ENCODE data around the gene TLE5. TPM values are rescaled to one million over a fixed set of nuclear protein-coding genes. Genes with fewer than 3 reads are reported as not detected.

The TLE5 gene
- polyA plus RNA-seq, 3 donors: 27.5 to 309 (median 34.4) TPM

DNA sequence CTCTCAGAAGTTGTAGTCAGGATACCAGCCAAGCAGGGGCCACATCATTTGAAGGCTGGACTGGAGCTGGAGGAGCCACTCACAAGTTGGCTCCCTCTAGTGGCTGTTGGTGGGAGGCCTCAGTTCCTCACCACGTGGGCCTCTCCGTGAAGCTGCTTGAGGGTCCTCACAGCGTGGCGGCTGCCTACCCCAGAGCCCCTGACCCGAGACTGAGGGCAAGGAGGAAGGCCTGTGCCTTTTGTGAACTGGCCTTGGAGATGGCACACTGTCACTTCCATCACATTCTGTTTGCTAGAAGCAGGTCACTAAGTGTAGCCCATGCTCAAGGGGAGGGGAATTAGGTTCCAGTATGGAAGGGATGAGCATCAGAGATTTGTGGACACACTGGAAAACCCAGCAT lies 46.5 kb upstream of the TLE5 start:
- Histone ChIP-seq H3K79me2 (ENCODE audit: insufficient read depth, low read length) (no peaks in the 10 kb centered on the region), H2AFZ (ENCODE audit: insufficient read depth, low read depth, low read length, poor library complexity, severe bottlenecking) (no peak overlapping the region), H3K9me3 (replicated peaks in 1 of 2; ENCODE audit: control insufficient read depth in 1 of 2, insufficient read depth in 1 of 2, low read length in 2 of 2) (no peaks in the 10 kb centered on the region), H3K9ac (ENCODE audit: insufficient read depth, low read length, poor library complexity, severe bottlenecking) (no peak overlapping the region), H3K27ac (ENCODE audit: low read depth in 1 of 2, low read length in 2 of 2) (no peak overlapping the region), H3K27me3 (ENCODE audit: control insufficient read depth in 2 of 2, insufficient read depth in 2 of 2, low read length in 2 of 2) (no peaks in the 10 kb centered on the region), H4K20me1 (ENCODE audit: insufficient read depth, low read length) (peaks cover 22% of the 10 kb centered on the region), H3K36me3 (replicated peaks in 1 of 2; ENCODE audit: control insufficient read depth in 1 of 2, insufficient read depth in 2 of 2, low read length in 2 of 2) (no peaks in the 10 kb centered on the region), H3K4me1 (ENCODE audit: control insufficient read depth in 1 of 2, insufficient read depth in 2 of 2, low read length in 2 of 2) (peaks cover 6 to 7% of the 10 kb centered on the region in 2 donors), H3K4me2 (replicated peaks; ENCODE audit: extremely low read depth, low read length, poor library complexity, severe bottlenecking) (no peak overlapping the region), H3K4me3 (replicated peaks in 1 of 3; ENCODE audit: low read depth in 2 of 3, low read length in 3 of 3) (no peak overlapping the region)
- no peaks in the 10 kb centered on the region for H3K36me3 Mint-ChIP-seq
- H3K4me3 Mint-ChIP-seq: no peak overlapping the region
- WGBS (ENCODE audit: insufficient coverage): 100% methylated on average over 1 of the region's 5 CpGs
- intact Hi-C loops (cut with micrococcal nuclease): loop anchor here in 1 of 2 donors (10.0 kb wide), 1 partner anchor 154 kb away; no protein-coding TSS in a partner anchor
- peak overlapping the region in 1 of 7 donors; percentile 78 for H3K27ac Mint-ChIP-seq
- H3K4me1 Mint-ChIP-seq: peaks cover 6% of the 10 kb centered on the region
- DNase-seq: peak; percentile 51 to 70 (median 68)
- TF ChIP-seq, protein P1, sequence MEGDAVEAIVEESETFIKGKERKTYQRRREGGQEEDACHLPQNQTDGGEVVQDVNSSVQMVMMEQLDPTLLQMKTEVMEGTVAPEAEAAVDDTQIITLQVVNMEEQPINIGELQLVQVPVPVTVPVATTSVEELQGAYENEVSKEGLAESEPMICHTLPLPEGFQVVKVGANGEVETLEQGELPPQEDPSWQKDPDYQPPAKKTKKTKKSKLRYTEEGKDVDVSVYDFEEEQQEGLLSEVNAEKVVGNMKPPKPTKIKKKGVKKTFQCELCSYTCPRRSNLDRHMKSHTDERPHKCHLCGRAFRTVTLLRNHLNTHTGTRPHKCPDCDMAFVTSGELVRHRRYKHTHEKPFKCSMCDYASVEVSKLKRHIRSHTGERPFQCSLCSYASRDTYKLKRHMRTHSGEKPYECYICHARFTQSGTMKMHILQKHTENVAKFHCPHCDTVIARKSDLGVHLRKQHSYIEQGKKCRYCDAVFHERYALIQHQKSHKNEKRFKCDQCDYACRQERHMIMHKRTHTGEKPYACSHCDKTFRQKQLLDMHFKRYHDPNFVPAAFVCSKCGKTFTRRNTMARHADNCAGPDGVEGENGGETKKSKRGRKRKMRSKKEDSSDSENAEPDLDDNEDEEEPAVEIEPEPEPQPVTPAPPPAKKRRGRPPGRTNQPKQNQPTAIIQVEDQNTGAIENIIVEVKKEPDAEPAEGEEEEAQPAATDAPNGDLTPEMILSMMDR (IDR thresholded peaks at IDR 0.05): peak; percentile 94
- H3K9me3 Mint-ChIP-seq: peaks cover 0 to 6% (median 0%) of the 10 kb centered on the region in 7 donors
- peaks cover 3 to 16% (median 6%) of the 10 kb centered on the region in 3 donors for H3K27me3 Mint-ChIP-seq (ENCODE audit: low read depth in 3 of 3)

DNA sequence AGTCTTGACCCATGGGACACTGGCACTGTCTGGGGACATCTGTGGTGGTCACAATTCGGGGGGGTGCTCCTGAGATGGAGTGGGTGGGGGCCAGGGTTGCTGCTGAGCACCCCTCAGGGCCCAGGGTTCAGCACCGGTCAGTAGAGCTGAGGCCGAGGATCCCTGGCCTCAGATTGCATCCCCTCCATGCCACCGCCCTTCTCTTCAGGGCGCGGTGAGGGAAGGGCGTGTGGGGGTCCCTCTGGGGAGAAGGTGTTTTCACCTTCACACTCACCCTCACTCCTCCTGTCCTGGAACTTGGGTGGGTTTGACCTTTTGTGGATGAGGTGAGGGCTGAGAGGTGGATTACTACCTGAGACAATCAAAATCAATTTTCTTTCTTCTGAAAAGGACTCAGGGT lies 45.4 kb upstream of the TLE5 start:
- Histone ChIP-seq H4K20me1 (ENCODE audit: insufficient read depth, low read length) (peaks cover 22% of the 10 kb centered on the region), H3K36me3 (replicated peaks in 1 of 2; ENCODE audit: control insufficient read depth in 1 of 2, insufficient read depth in 2 of 2, low read length in 2 of 2) (no peaks in the 10 kb centered on the region), H3K27ac (ENCODE audit: low read depth in 1 of 2, low read length in 2 of 2) (no peak overlapping the region), H3K27me3 (ENCODE audit: control insufficient read depth in 2 of 2, insufficient read depth in 2 of 2, low read length in 2 of 2) (no peaks in the 10 kb centered on the region), H3K4me2 (replicated peaks; ENCODE audit: extremely low read depth, low read length, poor library complexity, severe bottlenecking) (no peak overlapping the region), H3K79me2 (ENCODE audit: insufficient read depth, low read length) (no peaks in the 10 kb centered on the region), H3K9ac (ENCODE audit: insufficient read depth, low read length, poor library complexity, severe bottlenecking) (no peak overlapping the region), H3K4me1 (ENCODE audit: control insufficient read depth in 1 of 2, insufficient read depth in 2 of 2, low read length in 2 of 2) (peaks cover 7 to 10% of the 10 kb centered on the region in 2 donors), H3K9me3 (replicated peaks in 1 of 2; ENCODE audit: control insufficient read depth in 1 of 2, insufficient read depth in 1 of 2, low read length in 2 of 2) (no peaks in the 10 kb centered on the region), H2AFZ (ENCODE audit: insufficient read depth, low read depth, low read length, poor library complexity, severe bottlenecking) (no peak overlapping the region), H3K4me3 (replicated peaks in 1 of 3; ENCODE audit: low read depth in 2 of 3, low read length in 3 of 3) (no peak overlapping the region)
- Mint-ChIP-seq H3K4me3 (no peak overlapping the region), H3K9me3 (peaks cover 0 to 6% (median 0%) of the 10 kb centered on the region in 7 donors), H3K27ac (no peak overlapping the region), H3K27me3 (ENCODE audit: low read depth in 3 of 3) (peaks cover 3 to 20% (median 7%) of the 10 kb centered on the region in 3 donors), H3K36me3 (no peaks in the 10 kb centered on the region), H3K4me1 (peaks cover 8% of the 10 kb centered on the region)
- TF ChIP-seq, protein P1 (IDR thresholded peaks at IDR 0.05): no peak
- intact Hi-C loops (cut with micrococcal nuclease): loop anchor here in 1 of 2 donors (10.0 kb wide), 1 partner anchor 153 kb away; no protein-coding TSS in a partner anchor
- no peak for DNase-seq
- WGBS (ENCODE audit: insufficient coverage): 92% methylated on average over 2 of the region's 7 CpGs
